Measurements from ENCODE around the gene FBP1. TPM values are rescaled to one million over a fixed set of nuclear protein-coding genes. Genes with fewer than 3 reads are reported as not detected.

Gene FBP1
- total and polyA plus RNA-seq, 2 donors (not counting 1 experiment from before 2014, with no cell fraction given), result not detected

DNA sequence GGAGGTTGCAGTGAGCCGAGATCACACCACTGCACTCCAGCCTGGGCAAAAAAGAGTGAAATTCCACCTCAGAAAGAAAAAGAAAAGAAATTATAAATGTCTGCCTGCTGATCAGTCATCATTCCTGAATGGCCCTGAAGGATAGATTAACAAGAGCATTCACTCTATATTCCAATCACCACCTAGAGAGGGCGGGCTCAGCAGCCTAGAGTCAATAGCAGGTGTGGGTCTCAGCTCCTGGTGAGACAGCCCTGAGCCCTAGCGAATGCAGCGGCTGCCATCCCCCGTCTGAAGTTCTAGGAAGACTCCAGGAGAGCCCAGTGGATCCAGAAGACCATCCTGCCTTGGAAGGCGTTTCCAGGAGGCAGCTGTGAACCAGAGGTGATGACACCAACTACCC, 12.0 kb downstream of the FBP1 start:
- TF ChIP-seq, protein P1, sequence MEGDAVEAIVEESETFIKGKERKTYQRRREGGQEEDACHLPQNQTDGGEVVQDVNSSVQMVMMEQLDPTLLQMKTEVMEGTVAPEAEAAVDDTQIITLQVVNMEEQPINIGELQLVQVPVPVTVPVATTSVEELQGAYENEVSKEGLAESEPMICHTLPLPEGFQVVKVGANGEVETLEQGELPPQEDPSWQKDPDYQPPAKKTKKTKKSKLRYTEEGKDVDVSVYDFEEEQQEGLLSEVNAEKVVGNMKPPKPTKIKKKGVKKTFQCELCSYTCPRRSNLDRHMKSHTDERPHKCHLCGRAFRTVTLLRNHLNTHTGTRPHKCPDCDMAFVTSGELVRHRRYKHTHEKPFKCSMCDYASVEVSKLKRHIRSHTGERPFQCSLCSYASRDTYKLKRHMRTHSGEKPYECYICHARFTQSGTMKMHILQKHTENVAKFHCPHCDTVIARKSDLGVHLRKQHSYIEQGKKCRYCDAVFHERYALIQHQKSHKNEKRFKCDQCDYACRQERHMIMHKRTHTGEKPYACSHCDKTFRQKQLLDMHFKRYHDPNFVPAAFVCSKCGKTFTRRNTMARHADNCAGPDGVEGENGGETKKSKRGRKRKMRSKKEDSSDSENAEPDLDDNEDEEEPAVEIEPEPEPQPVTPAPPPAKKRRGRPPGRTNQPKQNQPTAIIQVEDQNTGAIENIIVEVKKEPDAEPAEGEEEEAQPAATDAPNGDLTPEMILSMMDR (conservative IDR thresholded peaks at IDR 0.05 in 1 of 2, IDR thresholded peaks at IDR 0.05 in 1 of 2; ENCODE audit: low read depth in 1 of 2, low read length in 2 of 2), result no peak
- TF ChIP-seq EZH2 (IDR thresholded peaks at IDR 0.05; ENCODE audit: low read length, missing control alignments), result no peak
- Histone ChIP-seq H3K27ac (ENCODE audit: insufficient read depth, low read length) (no peak overlapping the region), H3K9me3 (ENCODE audit: control insufficient read depth, insufficient read depth, low read depth, low read length) (no peaks in the 10 kb centered on the region), H3K36me3 (ENCODE audit: control insufficient read depth, insufficient read depth, low read length) (no peaks in the 10 kb centered on the region), H2AFZ (ENCODE audit: low read length) (no peak overlapping the region), H3K4me2 (ENCODE audit: extremely low read depth, insufficient read depth, low read length) (no peak overlapping the region), H3K79me2 (ENCODE audit: control insufficient read depth, insufficient read depth, low read length) (no peaks in the 10 kb centered on the region), H3K4me1 (ENCODE audit: control insufficient read depth, extremely low read depth, insufficient read depth, low read length) (no peaks in the 10 kb centered on the region), H3K4me3 (replicated peaks in 1 of 4; ENCODE audit: control extremely low read depth in 1 of 4, insufficient read depth in 1 of 4, low read depth in 3 of 4, low read length in 4 of 4) (no peak overlapping the region), H4K20me1 (ENCODE audit: control insufficient read depth, extremely low read depth, insufficient read depth, low read length) (no peaks in the 10 kb centered on the region), H3K27me3 (ENCODE audit: control insufficient read depth, insufficient read depth, low read length) (peaks cover 9% of the 10 kb centered on the region), H3K9ac (ENCODE audit: insufficient read depth, low read length) (no peak overlapping the region)
- DNase-seq (ENCODE audit: low read depth in 2 of 2), result no peak

DNA sequence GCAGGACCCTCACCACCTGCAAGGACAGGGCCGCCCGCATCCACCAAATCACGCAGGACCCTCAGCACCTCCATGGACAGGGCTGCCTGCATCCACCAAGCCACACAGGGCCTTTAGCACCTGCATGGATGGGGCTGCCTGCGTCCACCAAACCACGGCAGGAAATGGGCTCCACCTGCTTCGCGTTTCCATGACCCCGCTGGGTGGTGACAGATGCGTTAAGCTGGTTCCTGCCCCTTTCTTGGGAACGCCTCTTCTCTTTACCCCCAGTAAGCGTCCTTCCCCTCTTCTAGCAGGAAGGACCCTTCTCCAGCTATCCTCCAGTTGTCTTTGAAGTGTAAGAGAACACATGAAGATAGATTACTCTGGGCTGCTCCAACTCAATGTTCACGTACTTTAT, 13.5 kb downstream of the FBP1 start:
- Histone ChIP-seq H3K27ac (ENCODE audit: insufficient read depth, low read length) (no peak overlapping the region), H3K36me3 (ENCODE audit: control insufficient read depth, insufficient read depth, low read length) (no peaks in the 10 kb centered on the region), H3K4me1 (ENCODE audit: control insufficient read depth, extremely low read depth, insufficient read depth, low read length) (no peaks in the 10 kb centered on the region), H3K79me2 (ENCODE audit: control insufficient read depth, insufficient read depth, low read length) (no peaks in the 10 kb centered on the region), H4K20me1 (ENCODE audit: control insufficient read depth, extremely low read depth, insufficient read depth, low read length) (no peaks in the 10 kb centered on the region), H3K4me3 (replicated peaks in 1 of 4; ENCODE audit: control extremely low read depth in 1 of 4, insufficient read depth in 1 of 4, low read depth in 3 of 4, low read length in 4 of 4) (no peak overlapping the region), H3K9ac (ENCODE audit: insufficient read depth, low read length) (no peak overlapping the region), H3K9me3 (ENCODE audit: control insufficient read depth, insufficient read depth, low read depth, low read length) (no peaks in the 10 kb centered on the region), H2AFZ (ENCODE audit: low read length) (no peak overlapping the region), H3K27me3 (ENCODE audit: control insufficient read depth, insufficient read depth, low read length) (peaks cover 3% of the 10 kb centered on the region), H3K4me2 (ENCODE audit: extremely low read depth, insufficient read depth, low read length) (no peak overlapping the region)
- DNase-seq (ENCODE audit: low read depth in 2 of 2), result no peak
- TF ChIP-seq EZH2 (IDR thresholded peaks at IDR 0.05; ENCODE audit: low read length, missing control alignments), result no peak
- TF ChIP-seq, protein P1 (conservative IDR thresholded peaks at IDR 0.05 in 1 of 2, IDR thresholded peaks at IDR 0.05 in 1 of 2; ENCODE audit: low read depth in 1 of 2, low read length in 2 of 2), result no peak

DNA sequence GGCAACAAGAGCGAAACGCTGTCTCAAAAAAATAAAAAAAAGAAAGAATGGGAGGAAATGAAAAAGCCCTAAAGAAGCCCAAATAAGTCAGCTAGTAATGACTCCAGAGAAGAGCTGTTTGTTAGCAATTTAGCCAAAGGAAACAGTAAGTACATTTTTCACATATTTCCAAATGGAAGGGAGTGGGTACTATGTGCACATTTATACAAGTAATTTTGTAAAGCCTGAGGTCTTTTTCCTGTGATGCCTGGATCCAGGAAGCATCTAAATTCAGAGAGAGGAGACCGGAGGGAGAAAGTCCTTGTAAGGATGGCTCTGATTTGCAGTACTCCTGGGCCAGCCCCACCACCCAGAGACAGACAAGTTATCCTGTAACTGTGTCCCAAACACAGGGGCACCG, 14.7 kb downstream of the FBP1 start:
- no peaks in the 10 kb centered on the region for H4K20me1 ChIP-seq (ENCODE audit: control insufficient read depth, extremely low read depth, insufficient read depth, low read length)
- no peaks in the 10 kb centered on the region for H3K79me2 ChIP-seq (ENCODE audit: control insufficient read depth, insufficient read depth, low read length)
- H3K4me2 ChIP-seq (ENCODE audit: extremely low read depth, insufficient read depth, low read length), result no peak overlapping the region
- TF ChIP-seq EZH2 (IDR thresholded peaks at IDR 0.05; ENCODE audit: low read length, missing control alignments), result no peak
- TF ChIP-seq, protein P1 (conservative IDR thresholded peaks at IDR 0.05 in 1 of 2, IDR thresholded peaks at IDR 0.05 in 1 of 2; ENCODE audit: low read depth in 1 of 2, low read length in 2 of 2), result no peak
- no peaks in the 10 kb centered on the region for H3K9me3 ChIP-seq (ENCODE audit: control insufficient read depth, insufficient read depth, low read depth, low read length)
- no peak overlapping the region for H2AFZ ChIP-seq (ENCODE audit: low read length)
- no peak overlapping the region for H3K4me3 ChIP-seq (replicated peaks in 1 of 4; ENCODE audit: control extremely low read depth in 1 of 4, insufficient read depth in 1 of 4, low read depth in 3 of 4, low read length in 4 of 4)
- no peaks in the 10 kb centered on the region for H3K27me3 ChIP-seq (ENCODE audit: control insufficient read depth, insufficient read depth, low read length)
- H3K4me1 ChIP-seq (ENCODE audit: control insufficient read depth, extremely low read depth, insufficient read depth, low read length), result no peaks in the 10 kb centered on the region
- DNase-seq (ENCODE audit: low read depth in 2 of 2), result no peak
- no peak overlapping the region for H3K27ac ChIP-seq (ENCODE audit: insufficient read depth, low read length)
- no peaks in the 10 kb centered on the region for H3K36me3 ChIP-seq (ENCODE audit: control insufficient read depth, insufficient read depth, low read length)
- no peak overlapping the region for H3K9ac ChIP-seq (ENCODE audit: insufficient read depth, low read length)
